Activated CD4-positive, alpha-beta T cell treated with anti-CD3 and anti-CD28 coated beads for 48 hours (primary cell): Measurements from ENCODE around the gene IGF2R.
"Not testable (repeated sequence)": the region's sequence is repeated elsewhere in the genome, so short reads cannot be mapped to it uniquely, and the experiment has no call there.

Source experiments
- DNase-seq: peaks from one replicate; pipeline ENCODE4 v3.0.0-alpha.2; 2020

IGF2R gene

GRCh38 chr6:159968295-159969203, at the start of gene IGF2R:
TSS of gene IGF2R (plus strand) at chr6:159969082. CDS start at chr6:159969247, 165 bp downstream.
- DNase-seq, result peak; percentile 96

- DNase-seq, result no peak
Measured at GRCh38 chr6:159919800-159920199, 49.1 kb upstream of the IGF2R start.

GRCh38 chr6:159924150-159924549, 44.7 kb upstream of the IGF2R start:
- not testable (repeated sequence) for DNase-seq

- no peak for DNase-seq
Measured at GRCh38 chr6:159926542-159927203, 42.2 kb upstream of the IGF2R start.

GRCh38 chr6:159929819-159930218, 39.1 kb upstream of the IGF2R start:
- DNase-seq, result peak; percentile 53

GRCh38 chr6:159931112-159931511, 37.8 kb upstream of the IGF2R start:
- peak; percentile 54 for DNase-seq

- no peak for DNase-seq
Measured at GRCh38 chr6:159931846-159932245, 37.0 kb upstream of the IGF2R start.

GRCh38 chr6:159933077-159933476, 35.8 kb upstream of the IGF2R start:
- no peak for DNase-seq

GRCh38 chr6:159934181-159934580, 34.7 kb upstream of the IGF2R start:
- no peak for DNase-seq

GRCh38 chr6:159935065-159935464, 33.8 kb upstream of the IGF2R start:
- no peak for DNase-seq

- DNase-seq, result no peak
Measured at GRCh38 chr6:159935633-159936032, 33.2 kb upstream of the IGF2R start.

- DNase-seq, result no peak
Measured at GRCh38 chr6:159939591-159940016, 29.3 kb upstream of the IGF2R start.

GRCh38 chr6:159941286-159942113, 27.4 kb upstream of the IGF2R start:
- DNase-seq, result peak; percentile 21

- DNase-seq, result no peak
Measured at GRCh38 chr6:159943101-159943632, 25.7 kb upstream of the IGF2R start.

GRCh38 chr6:159943968-159944598, 24.8 kb upstream of the IGF2R start:
- DNase-seq, result no peak

GRCh38 chr6:159945801-159946392, 23.0 kb upstream of the IGF2R start:
- no peak for DNase-seq

GRCh38 chr6:159946912-159947311, 22.0 kb upstream of the IGF2R start:
- DNase-seq, result no peak

- no peak for DNase-seq
Measured at GRCh38 chr6:159948199-159948598, 20.7 kb upstream of the IGF2R start.

- DNase-seq, result no peak
Measured at GRCh38 chr6:159951772-159952171, 17.1 kb upstream of the IGF2R start.

- no peak for DNase-seq
Measured at GRCh38 chr6:159952289-159953005, 16.4 kb upstream of the IGF2R start.

- DNase-seq, result no peak
Measured at GRCh38 chr6:159953091-159953601, 15.7 kb upstream of the IGF2R start.
